ENCODE measurements around the gene ALPK3. TPM values are rescaled to one million over a fixed set of nuclear protein-coding genes. Genes with fewer than 3 reads are reported as not detected.

ALPK3 gene
- total RNA-seq, 2 donors from 2014 or later, result 7.8 to 15.8 TPM

DNA sequence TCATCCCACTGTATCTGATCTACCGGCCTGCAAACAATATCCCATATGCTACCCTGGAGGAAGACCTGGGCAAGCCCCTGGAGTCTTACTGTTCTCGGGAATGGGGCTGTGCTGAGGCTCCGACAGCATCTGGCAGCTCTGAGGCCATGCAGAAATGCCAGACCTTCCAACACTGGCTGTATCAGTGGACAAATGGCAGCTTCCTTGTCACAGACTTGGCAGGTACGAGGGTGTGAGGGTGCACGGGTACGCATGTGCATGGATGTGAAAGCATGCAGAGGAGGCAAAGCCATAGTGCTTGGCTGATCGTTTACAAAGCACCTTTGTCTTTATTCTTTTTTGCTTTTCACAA, 47.3 kb downstream of the ALPK3 start:
- Histone ChIP-seq H3K9me3 (no peaks in the 10 kb centered on the region), H3K27ac (no peak overlapping the region), H3K27me3 (no peaks in the 10 kb centered on the region), H3K36me3 (replicated peaks in 1 of 2; ENCODE audit: insufficient read depth in 1 of 2, low read depth in 2 of 2) (no peaks in the 10 kb centered on the region), H3K4me1 (no peaks in the 10 kb centered on the region), H3K4me3 (no peak overlapping the region)
- DNase-seq (no peak), ATAC-seq (no peak)
- TF ChIP-seq, protein P1, sequence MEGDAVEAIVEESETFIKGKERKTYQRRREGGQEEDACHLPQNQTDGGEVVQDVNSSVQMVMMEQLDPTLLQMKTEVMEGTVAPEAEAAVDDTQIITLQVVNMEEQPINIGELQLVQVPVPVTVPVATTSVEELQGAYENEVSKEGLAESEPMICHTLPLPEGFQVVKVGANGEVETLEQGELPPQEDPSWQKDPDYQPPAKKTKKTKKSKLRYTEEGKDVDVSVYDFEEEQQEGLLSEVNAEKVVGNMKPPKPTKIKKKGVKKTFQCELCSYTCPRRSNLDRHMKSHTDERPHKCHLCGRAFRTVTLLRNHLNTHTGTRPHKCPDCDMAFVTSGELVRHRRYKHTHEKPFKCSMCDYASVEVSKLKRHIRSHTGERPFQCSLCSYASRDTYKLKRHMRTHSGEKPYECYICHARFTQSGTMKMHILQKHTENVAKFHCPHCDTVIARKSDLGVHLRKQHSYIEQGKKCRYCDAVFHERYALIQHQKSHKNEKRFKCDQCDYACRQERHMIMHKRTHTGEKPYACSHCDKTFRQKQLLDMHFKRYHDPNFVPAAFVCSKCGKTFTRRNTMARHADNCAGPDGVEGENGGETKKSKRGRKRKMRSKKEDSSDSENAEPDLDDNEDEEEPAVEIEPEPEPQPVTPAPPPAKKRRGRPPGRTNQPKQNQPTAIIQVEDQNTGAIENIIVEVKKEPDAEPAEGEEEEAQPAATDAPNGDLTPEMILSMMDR (IDR thresholded peaks at IDR 0.05), result no peak
- no peak for TF ChIP-seq POLR2A (IDR thresholded peaks at IDR 0.05)
- WGBS, 2 donors, result 81 to 84% methylated on average over 4 to 7 of the region's 7 CpGs
- intact Hi-C loops (cut with DNase I), result no loop called here

DNA sequence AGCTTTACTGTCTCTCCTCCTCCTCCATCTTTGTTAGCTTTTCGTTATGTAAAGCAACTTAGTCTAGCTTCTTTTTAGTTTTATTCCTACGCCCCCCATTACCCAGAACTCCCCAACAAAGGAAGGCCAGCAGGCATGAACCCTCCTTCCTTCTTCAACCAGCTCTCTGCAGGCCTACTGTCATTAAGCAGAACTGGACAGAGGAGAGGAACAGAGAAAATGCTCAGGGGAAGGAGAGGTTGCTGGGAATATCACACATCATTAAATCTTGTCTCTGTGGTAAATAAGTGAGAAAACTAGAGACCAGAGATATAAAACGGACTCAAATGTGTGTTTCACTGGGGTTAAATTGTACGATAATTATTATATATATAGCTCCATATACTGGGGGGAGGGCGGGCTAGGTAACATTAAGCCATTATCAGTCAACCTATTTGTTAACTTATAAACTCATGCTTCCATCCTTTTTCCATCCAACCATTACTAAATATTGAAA, 48.0 kb downstream of the ALPK3 start:
- WGBS, 2 donors, result 82 to 86% methylated on average over 5 of the region's 5 CpGs
- intact Hi-C loops (cut with DNase I), result no loop called here
- DNase-seq, result no peak
- TF ChIP-seq POLR2A (IDR thresholded peaks at IDR 0.05), result no peak
- TF ChIP-seq, protein P1 (IDR thresholded peaks at IDR 0.05), result no peak
- Histone ChIP-seq H3K27me3 (no peaks in the 10 kb centered on the region), H3K36me3 (replicated peaks in 1 of 2; ENCODE audit: insufficient read depth in 1 of 2, low read depth in 2 of 2) (no peaks in the 10 kb centered on the region), H3K27ac (no peak overlapping the region), H3K4me3 (no peak overlapping the region), H3K4me1 (no peaks in the 10 kb centered on the region), H3K9me3 (no peaks in the 10 kb centered on the region)
- no peak for ATAC-seq

DNA sequence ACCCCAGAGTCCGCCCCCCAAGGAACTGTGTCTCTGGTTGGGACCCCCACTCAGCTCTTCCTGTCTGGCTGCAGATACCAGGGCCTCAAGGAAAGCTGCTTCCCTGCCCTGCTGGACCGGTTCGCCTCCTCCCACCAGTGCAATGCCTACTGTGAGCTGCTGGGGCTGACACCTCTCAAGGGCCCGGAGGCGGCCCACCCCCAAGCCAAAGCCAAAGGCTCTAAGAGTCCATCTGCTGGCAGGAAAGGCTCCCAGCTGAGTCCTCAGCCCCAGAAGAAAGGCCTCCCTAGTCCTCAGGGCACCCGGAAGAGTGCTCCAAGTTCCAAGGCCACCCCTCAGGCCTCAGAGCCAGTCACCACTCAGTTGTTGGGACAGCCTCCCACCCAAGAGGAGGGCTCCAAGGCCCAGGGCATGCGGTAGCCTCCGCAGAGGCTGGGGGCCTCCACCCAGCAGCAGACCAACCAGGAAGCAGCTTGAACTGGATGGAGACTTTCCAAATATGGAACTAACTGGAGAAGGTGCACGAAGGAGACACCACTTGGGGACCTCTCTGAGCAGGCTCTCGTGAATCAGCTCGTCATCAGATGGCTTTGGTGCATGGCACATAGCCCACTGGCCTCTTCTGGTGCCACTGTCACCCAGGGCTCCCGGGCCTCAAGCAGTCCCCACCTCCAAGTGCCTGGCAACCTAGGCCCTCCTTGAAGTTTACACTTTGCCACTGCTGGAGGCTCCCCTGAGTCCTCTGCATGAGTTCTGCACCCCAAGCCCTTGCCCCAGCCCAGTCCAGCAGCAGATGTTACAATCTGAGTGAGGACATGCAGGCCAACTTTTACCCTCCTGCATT, 51.1 kb downstream of the ALPK3 start:
- Histone ChIP-seq H3K9me3 (no peaks in the 10 kb centered on the region), H3K27ac (no peak overlapping the region), H3K4me1 (no peaks in the 10 kb centered on the region), H3K4me3 (no peak overlapping the region), H3K36me3 (replicated peaks in 1 of 2; ENCODE audit: insufficient read depth in 1 of 2, low read depth in 2 of 2) (no peaks in the 10 kb centered on the region), H3K27me3 (no peaks in the 10 kb centered on the region)
- WGBS, 2 donors, result 60 to 81% methylated on average over 1 to 10 of the region's 12 CpGs
- intact Hi-C loops (cut with DNase I), result no loop called here
- ATAC-seq (no peak), DNase-seq (no peak)
- TF ChIP-seq, protein P1 (IDR thresholded peaks at IDR 0.05), result no peak
- no peak for TF ChIP-seq POLR2A (IDR thresholded peaks at IDR 0.05)

DNA sequence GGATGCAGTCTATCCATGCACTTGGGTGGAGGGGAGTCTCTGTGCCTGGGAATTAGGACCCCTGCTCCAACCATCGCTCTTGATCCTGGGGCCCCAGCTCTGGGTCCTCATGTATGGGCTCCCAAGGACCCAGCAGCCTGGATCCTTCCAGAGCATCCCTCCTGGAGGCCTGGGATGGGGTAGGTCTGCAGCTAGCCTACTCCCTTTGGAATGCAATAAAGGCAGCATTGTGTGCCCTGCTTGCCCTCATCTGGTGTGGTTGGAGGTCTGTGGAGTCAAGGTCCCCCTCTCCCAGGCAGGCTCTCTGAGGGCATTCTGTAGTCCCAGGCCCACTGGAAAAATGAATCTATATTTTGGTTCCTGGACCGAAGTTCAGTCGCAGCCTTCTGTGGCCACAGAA, 52.4 kb downstream of the ALPK3 start:
- 90 to 95% methylated on average over 2 to 3 of the region's 3 CpGs for WGBS, 2 donors
- Histone ChIP-seq H3K27ac (no peak overlapping the region), H3K9me3 (no peaks in the 10 kb centered on the region)

More for the DNA sequence above, 52.4 kb downstream of the ALPK3 start:
- ATAC-seq, result no peak
- Histone ChIP-seq H3K4me3 (no peak overlapping the region), H3K4me1 (no peaks in the 10 kb centered on the region), H3K27me3 (no peaks in the 10 kb centered on the region), H3K36me3 (replicated peaks in 1 of 2; ENCODE audit: insufficient read depth in 1 of 2, low read depth in 2 of 2) (no peaks in the 10 kb centered on the region)
- TF ChIP-seq, protein P1 (IDR thresholded peaks at IDR 0.05), result no peak
- no peak for TF ChIP-seq POLR2A (IDR thresholded peaks at IDR 0.05)
- intact Hi-C loops (cut with DNase I), result no loop called here
- DNase-seq, result no peak
